ENCODE measurements around the gene CGREF1. TPM values are rescaled to one million over a fixed set of nuclear protein-coding genes. Genes with fewer than 3 reads are reported as not detected.

CGREF1 gene
- total and polyA plus RNA-seq, 2 donors (not counting 3 experiments of a cell fraction or from before 2014, with no cell fraction given) = 2.9 to 5.8 TPM

- DNase-seq (ENCODE audit: low read depth, low spot score) (no peak), FAIRE-seq (no peak)
- CTCF ChIA-PET = interaction anchor here (1.2 to 1.7 kb wide), 4 partner anchors 10 to 174 kb away, joined by 3 to 6 read pairs (median 4); no protein-coding TSS in a partner anchor
- H3K27me3 ChIP-seq (ENCODE audit: control insufficient read depth in 2 of 2, insufficient read depth in 2 of 2, low read length in 2 of 2) = no peaks in the 10 kb centered on the region
- H4K20me1 ChIP-seq (replicated peaks; ENCODE audit: control insufficient read depth, extremely low read depth, insufficient read depth, low read length) = no peaks in the 10 kb centered on the region
- H3K9ac ChIP-seq (replicated peaks; ENCODE audit: extremely low read depth, insufficient read depth, low read length) = no peak overlapping the region
- intact Hi-C loops (cut with micrococcal nuclease) = no loop called here
- no peaks in the 10 kb centered on the region for H3K79me2 ChIP-seq (ENCODE audit: control insufficient read depth, insufficient read depth, low read length)
- no peak overlapping the region for H3K4me3 ChIP-seq (replicated peaks in 1 of 3; ENCODE audit: insufficient read depth in 1 of 3, low read depth in 1 of 3, low read length in 3 of 3)
- H3K4me2 ChIP-seq (ENCODE audit: insufficient read depth, low read length) = no peak overlapping the region
- H3K9me3 ChIP-seq (replicated peaks; ENCODE audit: control insufficient read depth, insufficient read depth, low read length) = no peaks in the 10 kb centered on the region
- TF ChIP-seq MYC (IDR thresholded peaks at IDR 0.05; ENCODE audit: low read depth, low read length) (no peak), FOS (IDR thresholded peaks at IDR 0.05; ENCODE audit: borderline replicate concordance, insufficient read depth, low read length) (no peak), JUN (IDR thresholded peaks at IDR 0.05; ENCODE audit: borderline replicate concordance, insufficient read depth, insufficient read length, low read depth) (no peak), POLR2A (IDR thresholded peaks at IDR 0.05; ENCODE audit: low read depth, low read length) (no peak), POLR2AphosphoS5 (IDR thresholded peaks at IDR 0.05; ENCODE audit: insufficient read depth, low read depth, low read length) (no peak), MAX (IDR thresholded peaks at IDR 0.05; ENCODE audit: insufficient read depth, insufficient read length) (no peak), CTCF (IDR thresholded peaks at IDR 0.05; ENCODE audit: extremely low read depth in 1 of 2, insufficient read depth in 1 of 2, low read depth in 1 of 2, low read length in 2 of 2) (no peak), GATA2 (IDR thresholded peaks at IDR 0.05; ENCODE audit: insufficient read depth, insufficient read length, low read depth, low read length) (no peak), EZH2 (IDR thresholded peaks at IDR 0.05; ENCODE audit: borderline replicate concordance, low read depth, low read length, severe bottlenecking) (no peak)
- H3K4me1 ChIP-seq (ENCODE audit: control insufficient read depth, extremely low read depth, insufficient read depth, low read length) = no peaks in the 10 kb centered on the region
- H3K36me3 ChIP-seq (ENCODE audit: control insufficient read depth in 2 of 2, extremely low read depth in 1 of 2, insufficient read depth in 2 of 2, low read length in 2 of 2) = no peaks in the 10 kb centered on the region
- POLR2A ChIA-PET = no interaction called here
- dilution Hi-C loops (cut with MboI; ENCODE audit: extremely low pct_ligation_motif_present, low sequenced_read_pairs) = no loop called here
- BruUV-seq (replicated peaks) = no TSS peak
- H2AFZ ChIP-seq (ENCODE audit: low read depth, low read length) = no peak overlapping the region
- H3K27ac ChIP-seq (ENCODE audit: insufficient read depth, low read depth, low read length) = no peak overlapping the region
- no peaks in the 10 kb centered on the region for H3K9me1 ChIP-seq (replicated peaks; ENCODE audit: control insufficient read depth, extremely low read depth, insufficient read depth, low read length)
These were observed 12.9 kb downstream of the CGREF1 start for GRCh38 chr2:27105981-27106380.

All from endothelial cell of umbilical vein (primary cell).